ENCODE results near the gene MYO9B. TPM values are rescaled to one million over a fixed set of nuclear protein-coding genes. Genes with fewer than 3 reads are reported as not detected.
A peak's percentile ranks its signal among the peaks of the same experiment; 100 is the strongest.

The MYO9B gene
- total and polyA plus RNA-seq, 9 of the 15 experiments (the other 6 are each of a cell fraction or from before 2014, with no cell fraction given) = 2.4 to 77.6 (median 23.0) TPM

GRCh38 chr19:17095141-17095919 is 19.8 kb downstream of the MYO9B start (continued):
- TF ChIP-seq MAFK (IDR thresholded peaks at IDR 0.05; ENCODE audit: low read length) (no peak), CHD7 (IDR thresholded peaks at IDR 0.05; ENCODE audit: low read depth, low read length) (no peak), FOXK1 (CRISPR knock-in tag; IDR thresholded peaks at IDR 0.05; ENCODE audit: borderline replicate concordance) (no peak), NR2C2 (CRISPR knock-in tag; IDR thresholded peaks at IDR 0.05) (no peak), NR2C2 (tag; IDR thresholded peaks at IDR 0.05) (peak; percentile 51), FOS (IDR thresholded peaks at IDR 0.05; ENCODE audit: extremely low read depth, insufficient read length) (no peak), BACH1 (tag; IDR thresholded peaks at IDR 0.05) (peak; percentile 49; the same call in 1 of the 2 replicates), ESRRA (IDR thresholded peaks at IDR 0.05; ENCODE audit: borderline replicate concordance, low read depth) (no peak), SLC30A9 (CRISPR knock-in tag; IDR thresholded peaks at IDR 0.05) (no peak), MYC (IDR thresholded peaks at IDR 0.05; ENCODE audit: low read depth, low read length) (no peak; the same call in 1 of the 2 replicates), MYC (CRISPR knock-in tag; IDR thresholded peaks at IDR 0.05; ENCODE audit: borderline replicate concordance, low read depth) (no peak), ZNF24 (IDR thresholded peaks at IDR 0.05) (no peak), TRIM28 (IDR thresholded peaks at IDR 0.05) (no peak), IFI16 (CRISPR knock-in tag; IDR thresholded peaks at IDR 0.05) (no peak)
- TF ChIP-seq, protein P1, sequence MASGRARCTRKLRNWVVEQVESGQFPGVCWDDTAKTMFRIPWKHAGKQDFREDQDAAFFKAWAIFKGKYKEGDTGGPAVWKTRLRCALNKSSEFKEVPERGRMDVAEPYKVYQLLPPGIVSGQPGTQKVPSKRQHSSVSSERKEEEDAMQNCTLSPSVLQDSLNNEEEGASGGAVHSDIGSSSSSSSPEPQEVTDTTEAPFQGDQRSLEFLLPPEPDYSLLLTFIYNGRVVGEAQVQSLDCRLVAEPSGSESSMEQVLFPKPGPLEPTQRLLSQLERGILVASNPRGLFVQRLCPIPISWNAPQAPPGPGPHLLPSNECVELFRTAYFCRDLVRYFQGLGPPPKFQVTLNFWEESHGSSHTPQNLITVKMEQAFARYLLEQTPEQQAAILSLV (tag; IDR thresholded peaks at IDR 0.05) = peak; percentile 28; the same call in 1 of the 2 replicates
- TF ChIP-seq, protein P2, sequence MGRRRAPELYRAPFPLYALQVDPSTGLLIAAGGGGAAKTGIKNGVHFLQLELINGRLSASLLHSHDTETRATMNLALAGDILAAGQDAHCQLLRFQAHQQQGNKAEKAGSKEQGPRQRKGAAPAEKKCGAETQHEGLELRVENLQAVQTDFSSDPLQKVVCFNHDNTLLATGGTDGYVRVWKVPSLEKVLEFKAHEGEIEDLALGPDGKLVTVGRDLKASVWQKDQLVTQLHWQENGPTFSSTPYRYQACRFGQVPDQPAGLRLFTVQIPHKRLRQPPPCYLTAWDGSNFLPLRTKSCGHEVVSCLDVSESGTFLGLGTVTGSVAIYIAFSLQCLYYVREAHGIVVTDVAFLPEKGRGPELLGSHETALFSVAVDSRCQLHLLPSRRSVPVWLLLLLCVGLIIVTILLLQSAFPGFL (CRISPR knock-in tag; IDR thresholded peaks at IDR 0.05) = no peak
